ENCODE measurements around the gene TENM3.

The TENM3 gene

DNA sequence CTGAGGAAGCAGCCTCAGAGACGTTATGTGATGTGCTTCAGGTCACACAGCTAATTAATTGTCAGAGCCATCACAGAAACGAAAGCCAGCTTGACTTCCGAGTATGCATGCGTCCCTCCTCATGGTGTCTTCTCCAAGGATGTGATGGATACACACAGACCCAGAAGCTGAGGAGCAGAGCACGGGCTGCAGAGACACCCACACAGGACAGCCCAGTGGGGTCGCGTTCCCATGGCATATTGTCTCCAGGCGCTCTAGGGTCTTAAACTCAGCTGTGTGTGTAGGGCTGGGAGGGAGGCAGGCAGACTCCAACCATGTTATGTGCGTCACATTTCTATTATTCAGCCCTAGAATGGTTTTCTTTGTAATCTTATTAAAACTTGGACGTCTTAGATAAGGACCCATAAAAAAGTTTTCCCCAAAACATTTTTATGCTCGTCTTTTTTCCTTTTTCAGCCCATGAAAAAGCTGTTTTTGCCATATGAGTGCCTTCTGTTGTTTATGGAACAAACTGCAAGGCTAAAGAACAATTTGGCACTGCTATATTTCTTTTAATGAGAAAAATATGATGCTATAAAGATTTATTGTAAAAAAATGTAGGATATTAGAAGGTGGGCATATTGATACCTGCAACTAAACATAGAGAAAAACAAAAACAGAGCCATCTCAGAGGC, 48.5 kb downstream of the TENM3 start:
- no peak for DNase-seq

DNA sequence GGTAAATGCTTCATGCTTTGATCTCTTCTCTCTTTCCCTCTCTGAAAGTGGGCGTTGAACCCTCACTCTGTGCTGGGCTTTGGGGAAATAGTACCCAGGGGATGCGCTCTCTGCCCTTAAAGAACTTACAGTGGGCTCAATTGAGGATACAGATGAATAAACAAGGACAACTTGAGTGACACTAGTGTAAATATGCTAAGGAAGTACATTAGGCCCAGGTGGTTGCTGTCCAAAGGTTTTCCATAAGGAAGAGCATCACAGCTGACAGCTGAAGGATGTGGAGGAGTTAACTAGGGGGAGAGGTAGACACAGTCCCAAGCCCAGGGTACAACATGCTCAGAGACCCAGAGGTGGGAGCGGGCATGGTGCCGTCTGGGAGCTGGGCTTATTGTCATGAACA, 49.4 kb downstream of the TENM3 start:
- DNase-seq, result no peak

DNA sequence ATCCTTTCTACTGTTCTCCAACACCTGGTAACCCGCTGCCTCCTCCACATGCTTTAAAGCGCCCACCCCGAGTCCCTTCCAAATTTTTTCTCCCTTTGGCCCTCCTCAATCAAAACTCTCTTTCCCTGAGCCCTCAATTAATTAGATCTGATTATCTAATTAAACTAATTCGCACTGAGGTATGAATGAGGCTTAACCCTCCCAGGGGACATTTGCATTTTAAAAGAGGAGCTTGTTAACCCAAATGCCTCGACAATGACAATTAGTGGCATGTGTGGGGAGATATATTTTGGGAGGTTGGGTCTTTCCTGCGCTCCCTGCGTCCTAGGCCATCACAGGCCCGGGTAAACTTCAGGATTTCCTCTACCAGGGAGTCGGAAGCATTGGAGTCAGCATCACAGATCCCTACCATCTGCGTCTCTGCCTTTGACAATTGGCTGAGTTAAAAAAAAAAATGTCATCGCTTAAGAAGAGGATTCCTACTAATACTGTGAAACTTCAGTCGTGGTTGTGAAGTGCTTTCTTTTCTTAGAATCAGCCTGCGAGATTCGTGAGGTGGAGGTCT, 50.6 kb downstream of the TENM3 start:
- DNase-seq, result no peak

DNA sequence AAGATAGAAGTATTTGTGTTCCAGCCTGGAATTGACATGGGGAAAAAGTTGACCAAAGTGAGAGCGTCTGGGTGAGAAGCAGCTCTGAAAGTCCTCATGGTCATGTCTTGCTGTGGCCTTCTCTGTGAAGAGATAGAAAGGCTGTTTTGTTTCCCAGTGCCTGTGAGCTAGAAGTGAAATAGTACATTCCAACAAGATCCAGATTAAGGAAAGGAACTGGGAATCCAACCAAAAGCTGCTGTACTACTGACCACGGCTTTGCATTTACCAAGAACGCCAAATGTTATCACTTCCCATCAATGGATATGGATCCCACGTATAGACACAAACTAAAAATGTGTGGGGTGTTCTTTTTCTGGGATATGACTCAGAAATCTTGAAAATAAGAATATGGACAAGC, 51.2 kb downstream of the TENM3 start:
- DNase-seq, result no peak

DNA sequence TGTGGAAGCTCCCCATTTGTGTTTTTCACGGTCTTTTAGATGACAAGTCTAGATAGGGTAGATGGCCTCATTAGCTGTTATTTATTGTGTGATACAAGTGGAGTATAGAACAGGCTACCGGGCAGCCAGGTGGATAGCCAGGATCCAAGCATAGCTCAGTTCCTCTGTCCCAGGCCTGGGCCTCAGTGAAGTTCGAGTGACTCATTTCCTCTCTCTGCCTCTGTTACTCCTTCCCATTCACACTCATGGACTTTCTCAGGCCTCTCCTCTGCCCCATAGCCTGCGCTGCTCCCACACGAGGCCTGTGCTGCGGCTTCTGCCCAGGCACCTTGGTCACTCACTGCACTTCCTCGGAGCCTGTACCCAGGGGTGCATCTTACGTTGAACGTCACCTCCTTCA, 54.5 kb downstream of the TENM3 start:
- no peak for DNase-seq

GRCh38 chr4:182301736-182302135, 58.5 kb downstream of the TENM3 start:
- no peak for DNase-seq

GRCh38 chr4:182303847-182304246, 60.6 kb downstream of the TENM3 start:
- no peak for DNase-seq

- DNase-seq, result no peak
These were observed 63.7 kb downstream of the TENM3 start for GRCh38 chr4:182306792-182307507.

- DNase-seq, result no peak
These were observed 64.5 kb downstream of the TENM3 start for GRCh38 chr4:182307746-182308145.

DNA sequence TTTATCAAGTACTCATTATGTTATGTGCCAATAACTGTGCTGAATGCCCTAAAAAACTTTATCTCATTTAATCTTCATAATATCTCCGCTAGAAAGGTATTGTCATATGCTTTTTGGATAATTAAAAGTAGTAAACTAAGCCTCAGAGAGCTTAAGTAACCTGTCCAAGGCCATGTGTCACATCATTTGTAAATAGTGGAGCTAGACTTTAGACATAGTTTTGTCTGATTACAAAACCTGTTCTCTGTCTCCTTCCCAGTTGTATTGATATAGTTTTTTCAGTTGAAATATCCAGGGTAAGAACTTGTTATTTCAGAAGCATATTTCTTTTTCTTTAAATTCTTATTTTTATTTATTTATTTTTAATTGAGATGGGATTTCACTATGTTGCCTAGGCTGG, 66.7 kb downstream of the TENM3 start:
- no peak for DNase-seq

DNA sequence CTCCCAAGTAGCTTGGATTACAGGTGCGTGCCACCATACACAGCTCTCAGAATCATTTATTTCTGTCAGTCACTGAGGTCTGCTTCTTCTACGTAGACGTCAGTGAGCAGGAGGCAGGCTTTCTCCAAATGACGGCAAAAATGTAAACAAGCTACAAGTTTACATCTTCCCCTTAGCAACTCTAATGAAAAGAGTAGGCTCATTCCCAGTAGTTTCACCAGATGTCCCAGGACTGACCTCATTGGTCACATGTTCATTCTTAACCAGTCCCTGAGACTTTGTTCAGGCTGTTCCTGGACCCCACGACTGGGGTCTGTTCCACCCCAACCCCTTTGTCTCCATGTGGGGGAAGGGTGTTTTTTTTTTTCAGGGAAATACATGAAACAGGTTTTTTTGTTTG, 67.1 kb downstream of the TENM3 start:
- DNase-seq, result no peak

- no peak for DNase-seq
These were observed 67.8 kb downstream of the TENM3 start for GRCh38 chr4:182310962-182311361.

GRCh38 chr4:182314537-182314936, 71.3 kb downstream of the TENM3 start:
- DNase-seq, result no peak

DNA sequence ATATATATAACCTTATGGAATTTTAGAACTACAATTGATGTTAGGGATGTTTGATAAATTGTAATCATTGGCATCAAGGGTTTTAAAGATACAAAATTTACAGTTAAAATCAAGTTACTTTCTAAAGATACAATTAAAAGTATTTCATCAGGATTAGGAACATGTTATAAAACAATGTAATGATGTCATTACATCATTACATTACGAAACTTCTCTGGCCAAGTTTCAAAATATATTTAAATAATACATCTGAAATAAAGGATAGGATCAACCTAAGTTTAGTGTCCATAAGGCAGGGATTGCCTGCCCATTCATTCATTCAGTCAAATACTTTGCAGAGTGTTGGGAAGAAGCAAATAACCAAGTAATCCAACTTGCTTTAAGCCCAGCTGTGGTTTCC, 75.1 kb downstream of the TENM3 start:
- DNase-seq, result no peak

DNA sequence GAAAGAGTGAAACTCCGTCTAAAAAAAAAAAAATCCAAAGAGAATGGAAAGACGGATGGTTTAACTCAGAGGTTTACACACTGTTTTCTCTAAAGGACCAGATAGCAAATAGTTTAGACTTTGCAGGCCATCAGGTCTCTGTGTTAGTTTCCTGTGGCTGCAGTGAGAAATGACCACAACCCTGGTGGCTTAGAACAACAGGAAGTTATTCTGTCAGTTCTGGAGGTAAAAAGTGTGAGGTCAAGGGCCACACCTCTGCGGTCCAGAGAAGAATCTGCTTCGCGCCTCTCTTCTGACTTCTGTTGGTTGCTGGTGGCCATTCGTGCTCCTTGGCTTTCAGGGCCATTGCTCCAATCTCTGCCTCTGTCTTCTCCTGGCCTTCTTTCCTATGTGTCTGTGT, 76.9 kb downstream of the TENM3 start:
- DNase-seq, result no peak

DNA sequence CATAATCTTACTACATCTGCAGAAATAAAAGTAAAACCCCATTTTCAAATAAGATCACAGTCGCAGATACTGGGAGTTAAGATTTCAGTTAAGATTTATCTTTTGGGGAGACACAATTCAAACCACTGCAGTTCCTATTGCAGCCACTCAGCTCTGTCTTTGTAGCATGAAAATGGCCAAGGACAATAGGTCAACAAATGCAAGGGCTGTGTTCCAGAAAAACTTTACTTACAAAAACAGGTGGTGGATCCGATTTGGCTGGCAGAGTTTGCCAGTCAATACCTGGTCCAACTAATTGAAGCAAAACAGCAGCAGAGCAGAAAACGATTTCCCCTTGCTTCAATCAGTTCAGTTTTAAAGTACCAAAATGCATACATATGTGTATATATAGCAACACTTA, 77.4 kb downstream of the TENM3 start:
- DNase-seq, result no peak

- DNase-seq, result no peak
These were observed 81.1 kb downstream of the TENM3 start for GRCh38 chr4:182324282-182324681.

GRCh38 chr4:182325397-182325796, 82.2 kb downstream of the TENM3 start:
- no peak for DNase-seq

- DNase-seq, result no peak
These were observed 82.7 kb downstream of the TENM3 start for GRCh38 chr4:182325848-182326255.

DNA sequence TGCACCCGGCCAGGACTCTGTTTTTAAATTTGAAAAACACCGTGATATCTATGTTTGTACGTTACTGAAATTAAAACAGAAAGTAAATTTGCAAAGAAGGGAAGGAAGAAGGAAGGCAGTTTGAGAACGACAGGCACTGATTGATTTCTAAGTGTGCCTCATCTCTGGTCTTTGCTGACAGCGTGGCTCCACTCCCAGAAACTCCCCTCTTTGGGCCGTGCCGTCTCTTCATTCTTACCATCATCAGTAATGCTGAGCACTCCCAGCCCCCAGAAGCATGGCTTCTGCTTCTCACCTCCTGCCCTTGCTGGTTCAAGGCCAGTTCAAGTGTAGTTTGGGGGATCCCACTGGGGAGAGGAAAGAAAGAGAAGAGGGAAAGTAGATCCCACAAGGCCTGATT, 85.3 kb downstream of the TENM3 start:
- no peak for DNase-seq

- no peak for DNase-seq
These were observed 94.2 kb downstream of the TENM3 start for GRCh38 chr4:182337366-182337765.

DNA sequence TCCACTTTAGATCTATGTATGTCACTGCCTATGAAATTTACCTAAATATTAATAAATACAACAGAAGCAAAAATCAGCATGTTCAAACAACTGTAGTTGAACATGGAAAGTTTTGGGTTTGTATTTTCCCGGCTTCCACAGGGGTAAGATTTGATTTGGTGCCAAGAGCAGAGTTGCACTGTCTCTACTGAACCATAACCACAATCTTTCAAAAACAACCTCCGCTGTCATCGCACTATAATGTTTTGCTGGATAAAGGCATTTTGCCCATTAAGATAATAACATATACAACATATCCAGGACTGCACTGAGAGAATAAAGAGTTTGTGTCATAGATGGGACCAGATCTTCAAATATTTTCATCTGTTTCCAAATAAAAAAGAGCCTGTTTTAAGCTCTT, 94.9 kb downstream of the TENM3 start:
- DNase-seq, result no peak

GRCh38 chr4:182338746-182339145, 95.5 kb downstream of the TENM3 start:
- DNase-seq, result no peak

GRCh38 chr4:182339221-182339641, 96.0 kb downstream of the TENM3 start:
- DNase-seq, result no peak

DNA sequence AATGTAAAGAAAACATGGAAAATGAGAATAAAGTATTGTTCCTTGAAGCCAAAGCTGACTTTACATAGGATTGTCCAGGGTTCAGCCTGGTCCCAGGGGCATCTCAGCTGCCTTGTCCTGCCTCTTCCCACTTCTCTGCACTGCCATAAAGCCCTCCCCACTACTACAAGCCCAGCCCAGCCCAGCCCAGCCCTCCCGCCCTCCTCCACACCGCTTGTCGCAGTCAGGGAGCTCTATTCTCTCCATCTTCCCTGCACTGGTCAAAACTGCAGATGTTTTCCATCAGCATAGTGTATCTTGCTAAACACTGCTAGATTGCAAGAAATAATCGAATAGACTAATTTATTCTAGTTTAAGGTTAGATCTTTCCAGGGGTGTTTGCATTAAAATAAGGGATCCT, 100.3 kb downstream of the TENM3 start:
- DNase-seq, result no peak

All from activated CD4-positive, CD25-positive, alpha-beta regulatory T cell treated with anti-CD3 and anti-CD28 coated beads, Interleukin-2, amount 50 U/mL, for 72 hours (primary cell).